PC-3 (cell line): ENCODE data around the gene RAB39A. TPM values are rescaled to one million over a fixed set of nuclear protein-coding genes. Genes with fewer than 3 reads are reported as not detected.

Source experiments
- ATAC-seq: fragments of 200-7000 bp; cut with Tn5 transposase; 2 replicates; pipeline ENCODE4 v1.9.1; 2020; ENCODE audit warnings: mild to moderate bottlenecking, moderate library complexity
- BruUV-seq: library from RNA; stranded (reverse); fragments of 400-500 nt; replicated peaks from 2 replicates; lab custom pipeline; 2021; lab: Mats Ljungman, UMichigan
- CTCF ChIA-PET: fragments of 300-600 bp; sonication (Branson Sonifier 250); formaldehyde crosslinking; loops from one replicate; lab custom pipeline; 2022; ENCODE audit warnings: antibody characterized with exemption; lab: Charles Lee
- POLR2A ChIA-PET: fragments of 300-600 bp; sonication (Branson Sonifier 250); formaldehyde crosslinking; loops from one replicate; lab custom pipeline; 2022; ENCODE audit warnings: antibody characterized with exemption; ENCODE audit not compliant: unreplicated experiment; lab: Charles Lee
- DNase-seq: peaks from one replicate; pipeline ENCODE4 v3.0.0-alpha.2; 2015
- H2AFZ ChIP-seq: fragments of 300-600 bp; sonication (generic); 2 replicates; pipeline ENCODE4 v1.6.0; 2016; ENCODE audit warnings: antibody characterized with exemption, low read length
- H3F3A ChIP-seq: fragments of 300-600 bp; sonication (generic); one replicate; pipeline ENCODE4 v1.6.0; 2017; ENCODE audit warnings: antibody characterized with exemption, low read length, control low read depth, mild to moderate bottlenecking; ENCODE audit not compliant: unreplicated experiment
- H3K27ac ChIP-seq: fragments of 300-600 bp; sonication (generic); 2 replicates; pipeline ENCODE4 v1.5.1; 2016; ENCODE audit warnings: mild to moderate bottlenecking, low read length
- H3K27me3 ChIP-seq: fragments of 300-600 bp; sonication (generic); 2 replicates; pipeline ENCODE4 v1.6.1; 2016; ENCODE audit warnings: low read length, mixed read lengths
- H3K36me3 ChIP-seq: fragments of 300-600 bp; sonication (generic); 2 replicates; pipeline ENCODE4 v1.6.1; 2016; ENCODE audit warnings: low read depth, mixed run types, low read length, mixed read lengths
- H3K4me1 ChIP-seq: fragments of 300-600 bp; sonication (generic); 2 replicates; pipeline ENCODE4 v1.5.1; 2016; ENCODE audit warnings: low read length; ENCODE audit not compliant: insufficient read depth
- H3K4me2 ChIP-seq: fragments of 300-600 bp; sonication (generic); 2 replicates; pipeline ENCODE4 v1.6.0; 2016; ENCODE audit warnings: low read length
- H3K4me3 ChIP-seq: fragments of 300-600 bp; sonication (generic); 2 replicates; pipeline ENCODE4 v1.5.1; 2016; ENCODE audit warnings: mild to moderate bottlenecking, low read length, mixed read lengths
- H3K79me2 ChIP-seq: fragments of 300-600 bp; sonication (generic); 2 replicates; pipeline ENCODE4 v1.6.1; 2017; ENCODE audit warnings: low read length, mixed read lengths
- H3K9ac ChIP-seq: fragments of 300-600 bp; sonication (generic); 2 replicates; pipeline ENCODE4 v1.6.0; 2016; ENCODE audit warnings: mild to moderate bottlenecking, low read length
- H3K9me2 ChIP-seq: fragments of 300-600 bp; sonication (generic); replicated peaks from 2 replicates; pipeline ENCODE4 v1.6.1; 2016; ENCODE audit warnings: mixed run types, low read length, mixed read lengths
- H3K9me3 ChIP-seq: fragments of 300-600 bp; sonication (generic); 2 replicates; pipeline ENCODE4 v1.6.1; 2016; ENCODE audit warnings: low read length, mixed read lengths
- H4K20me1 ChIP-seq: fragments of 300-600 bp; sonication (generic); 2 replicates; pipeline ENCODE4 v1.6.1; 2016; ENCODE audit warnings: low read length, mixed read lengths
- CTCF ChIP-seq: fragments of 300-600 bp; sonication (generic); conservative IDR thresholded peaks from 2 replicates; pipeline ENCODE4 v1.5.1; 2017; ENCODE audit warnings: antibody characterized with exemption, low read depth, mild to moderate bottlenecking, low read length
- EZH2 ChIP-seq: fragments of 300-600 bp; sonication (generic); IDR thresholded peaks from one replicate; pipeline ENCODE4 v1.6.1; 2017; ENCODE audit warnings: antibody characterized with exemption, mild to moderate bottlenecking, low read length; ENCODE audit not compliant: unreplicated experiment
- EZH2phosphoT487 ChIP-seq: fragments of 300-600 bp; sonication (generic); IDR thresholded peaks from 2 replicates; pipeline ENCODE4 v1.6.1; 2018; ENCODE audit warnings: mild to moderate bottlenecking, antibody characterized with exemption, low read length, borderline replicate concordance
- intact Hi-C: fragments of 100-400 bp; cut with micrococcal nuclease; formaldehyde crosslinking; loops from 2 replicates; pipeline ENCODE4 v1.9.0; 2023
- total RNA-seq: library from RNA; depleted of rRNA; stranded (reverse); fragments of >200 nt; gene quantifications from 2 replicates; pipeline ENCODE4 v1.2.3, GENCODE V29; 2014

RAB39A gene
- total RNA-seq, 1 experiment from 2014 or later: not detected

- peaks cover 49% of the 10 kb centered on the region for H3K27me3 ChIP-seq
- no peaks in the 10 kb centered on the region for H3K79me2 ChIP-seq
- H3K4me1 ChIP-seq: no peaks in the 10 kb centered on the region
- no peak overlapping the region for H3K9ac ChIP-seq
- H4K20me1 ChIP-seq: no peaks in the 10 kb centered on the region
- no peak overlapping the region for H3K4me3 ChIP-seq
- no peaks in the 10 kb centered on the region for H3K9me2 ChIP-seq
- DNase-seq (no peak), ATAC-seq (no peak)
- POLR2A ChIA-PET: no interaction called here
- CTCF ChIA-PET: no interaction called here
- no TSS peak for BruUV-seq
- no peak overlapping the region for H3K27ac ChIP-seq
- no peaks in the 10 kb centered on the region for H3K9me3 ChIP-seq
- TF ChIP-seq EZH2 (no peak), EZH2phosphoT487 (no peak), CTCF (no peak)
- intact Hi-C loops: no loop called here
- no peaks in the 10 kb centered on the region for H3F3A ChIP-seq
- no peaks in the 10 kb centered on the region for H3K36me3 ChIP-seq
- no peak overlapping the region for H3K4me2 ChIP-seq
- H2AFZ ChIP-seq: no peak overlapping the region
Observed at GRCh38 chr11:107953446-107953845, 25.2 kb downstream of the RAB39A start.

GRCh38 chr11:107956543-107956942 lies 28.3 kb downstream of the RAB39A start:
- Histone ChIP-seq H3K4me3 (no peak overlapping the region), H3K36me3 (no peaks in the 10 kb centered on the region), H2AFZ (no peak overlapping the region), H3K27ac (no peak overlapping the region), H3K4me2 (no peak overlapping the region), H3K9me2 (no peaks in the 10 kb centered on the region), H3F3A (no peaks in the 10 kb centered on the region), H4K20me1 (no peaks in the 10 kb centered on the region), H3K9ac (no peak overlapping the region), H3K4me1 (no peaks in the 10 kb centered on the region), H3K9me3 (no peaks in the 10 kb centered on the region), H3K27me3 (peaks cover 68% of the 10 kb centered on the region), H3K79me2 (no peaks in the 10 kb centered on the region)
- ATAC-seq (no peak), DNase-seq (no peak)
- TF ChIP-seq EZH2 (no peak), CTCF (no peak), EZH2phosphoT487 (no peak)
- ChIA-PET POLR2A (no interaction called here), CTCF (no interaction called here)
- BruUV-seq: no TSS peak
- intact Hi-C loops: no loop called here

- H3K4me1 ChIP-seq: no peaks in the 10 kb centered on the region
- POLR2A ChIA-PET: no interaction called here
Observed at GRCh38 chr11:107957109-107957588, 28.9 kb downstream of the RAB39A start.

More at GRCh38 chr11:107957109-107957588, 28.9 kb downstream of the RAB39A start:
- intact Hi-C loops: no loop called here
- Histone ChIP-seq H3K36me3 (no peaks in the 10 kb centered on the region), H3K27me3 (peaks cover 73% of the 10 kb centered on the region), H3K9me2 (no peaks in the 10 kb centered on the region), H3K27ac (no peak overlapping the region), H2AFZ (no peak overlapping the region), H3F3A (no peaks in the 10 kb centered on the region), H4K20me1 (no peaks in the 10 kb centered on the region), H3K4me3 (no peak overlapping the region), H3K4me2 (no peak overlapping the region), H3K9me3 (no peaks in the 10 kb centered on the region), H3K79me2 (no peaks in the 10 kb centered on the region), H3K9ac (no peak overlapping the region)
- CTCF ChIA-PET: no interaction called here
- BruUV-seq: no TSS peak
- DNase-seq (no peak), ATAC-seq (no peak)
- no peak for TF ChIP-seq CTCF
- TF ChIP-seq EZH2: no peak
- no peak for TF ChIP-seq EZH2phosphoT487
